ENCODE results near the gene SVOPL. TPM values are rescaled to one million over a fixed set of nuclear protein-coding genes. Genes with fewer than 3 reads are reported as not detected.

The SVOPL gene
- polyA plus RNA-seq, 1 of the 3 experiments (the other 2 are of a cell fraction) = not detected

DNA sequence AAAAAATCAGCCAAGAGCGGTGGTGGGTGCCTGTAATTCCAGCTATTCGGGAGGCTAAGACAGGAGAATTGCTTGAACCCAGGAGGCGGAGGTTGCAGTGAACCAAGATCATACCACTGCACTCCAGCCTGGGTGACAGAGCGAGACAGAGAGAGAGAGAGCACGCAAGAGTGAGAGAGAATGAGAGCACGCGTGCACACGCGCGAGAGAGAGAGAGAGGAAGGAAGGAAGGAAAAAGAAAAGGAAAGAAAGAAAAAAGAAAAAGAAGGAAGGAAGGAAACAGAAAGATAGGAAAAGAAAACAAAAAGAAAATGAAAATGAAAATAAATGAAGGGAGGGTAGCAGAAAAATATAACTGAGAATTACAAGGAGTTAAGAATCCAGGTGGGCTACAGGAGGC lies 82.7 kb downstream of the SVOPL start (continued):
- TF ChIP-seq, protein P1, sequence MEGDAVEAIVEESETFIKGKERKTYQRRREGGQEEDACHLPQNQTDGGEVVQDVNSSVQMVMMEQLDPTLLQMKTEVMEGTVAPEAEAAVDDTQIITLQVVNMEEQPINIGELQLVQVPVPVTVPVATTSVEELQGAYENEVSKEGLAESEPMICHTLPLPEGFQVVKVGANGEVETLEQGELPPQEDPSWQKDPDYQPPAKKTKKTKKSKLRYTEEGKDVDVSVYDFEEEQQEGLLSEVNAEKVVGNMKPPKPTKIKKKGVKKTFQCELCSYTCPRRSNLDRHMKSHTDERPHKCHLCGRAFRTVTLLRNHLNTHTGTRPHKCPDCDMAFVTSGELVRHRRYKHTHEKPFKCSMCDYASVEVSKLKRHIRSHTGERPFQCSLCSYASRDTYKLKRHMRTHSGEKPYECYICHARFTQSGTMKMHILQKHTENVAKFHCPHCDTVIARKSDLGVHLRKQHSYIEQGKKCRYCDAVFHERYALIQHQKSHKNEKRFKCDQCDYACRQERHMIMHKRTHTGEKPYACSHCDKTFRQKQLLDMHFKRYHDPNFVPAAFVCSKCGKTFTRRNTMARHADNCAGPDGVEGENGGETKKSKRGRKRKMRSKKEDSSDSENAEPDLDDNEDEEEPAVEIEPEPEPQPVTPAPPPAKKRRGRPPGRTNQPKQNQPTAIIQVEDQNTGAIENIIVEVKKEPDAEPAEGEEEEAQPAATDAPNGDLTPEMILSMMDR (IDR thresholded peaks at IDR 0.05) = no peak
- TF ChIP-seq, protein P2, sequence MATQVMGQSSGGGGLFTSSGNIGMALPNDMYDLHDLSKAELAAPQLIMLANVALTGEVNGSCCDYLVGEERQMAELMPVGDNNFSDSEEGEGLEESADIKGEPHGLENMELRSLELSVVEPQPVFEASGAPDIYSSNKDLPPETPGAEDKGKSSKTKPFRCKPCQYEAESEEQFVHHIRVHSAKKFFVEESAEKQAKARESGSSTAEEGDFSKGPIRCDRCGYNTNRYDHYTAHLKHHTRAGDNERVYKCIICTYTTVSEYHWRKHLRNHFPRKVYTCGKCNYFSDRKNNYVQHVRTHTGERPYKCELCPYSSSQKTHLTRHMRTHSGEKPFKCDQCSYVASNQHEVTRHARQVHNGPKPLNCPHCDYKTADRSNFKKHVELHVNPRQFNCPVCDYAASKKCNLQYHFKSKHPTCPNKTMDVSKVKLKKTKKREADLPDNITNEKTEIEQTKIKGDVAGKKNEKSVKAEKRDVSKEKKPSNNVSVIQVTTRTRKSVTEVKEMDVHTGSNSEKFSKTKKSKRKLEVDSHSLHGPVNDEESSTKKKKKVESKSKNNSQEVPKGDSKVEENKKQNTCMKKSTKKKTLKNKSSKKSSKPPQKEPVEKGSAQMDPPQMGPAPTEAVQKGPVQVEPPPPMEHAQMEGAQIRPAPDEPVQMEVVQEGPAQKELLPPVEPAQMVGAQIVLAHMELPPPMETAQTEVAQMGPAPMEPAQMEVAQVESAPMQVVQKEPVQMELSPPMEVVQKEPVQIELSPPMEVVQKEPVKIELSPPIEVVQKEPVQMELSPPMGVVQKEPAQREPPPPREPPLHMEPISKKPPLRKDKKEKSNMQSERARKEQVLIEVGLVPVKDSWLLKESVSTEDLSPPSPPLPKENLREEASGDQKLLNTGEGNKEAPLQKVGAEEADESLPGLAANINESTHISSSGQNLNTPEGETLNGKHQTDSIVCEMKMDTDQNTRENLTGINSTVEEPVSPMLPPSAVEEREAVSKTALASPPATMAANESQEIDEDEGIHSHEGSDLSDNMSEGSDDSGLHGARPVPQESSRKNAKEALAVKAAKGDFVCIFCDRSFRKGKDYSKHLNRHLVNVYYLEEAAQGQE (IDR thresholded peaks at IDR 0.05; ENCODE audit: low read depth, low read length) = no peak
- TF ChIP-seq NRF1 (IDR thresholded peaks at IDR 0.05; ENCODE audit: low read depth, low read length) = no peak

- H3K9me2 ChIP-seq = no peaks in the 10 kb centered on the region
- TF ChIP-seq JUND (IDR thresholded peaks at IDR 0.05) (no peak), SIN3A (IDR thresholded peaks at IDR 0.05; ENCODE audit: borderline replicate concordance, low read depth, low read length) (no peak), GABPA (IDR thresholded peaks at IDR 0.05; ENCODE audit: low read depth) (no peak), PBX3 (IDR thresholded peaks at IDR 0.05) (no peak)
- TF ChIP-seq, protein P3, sequence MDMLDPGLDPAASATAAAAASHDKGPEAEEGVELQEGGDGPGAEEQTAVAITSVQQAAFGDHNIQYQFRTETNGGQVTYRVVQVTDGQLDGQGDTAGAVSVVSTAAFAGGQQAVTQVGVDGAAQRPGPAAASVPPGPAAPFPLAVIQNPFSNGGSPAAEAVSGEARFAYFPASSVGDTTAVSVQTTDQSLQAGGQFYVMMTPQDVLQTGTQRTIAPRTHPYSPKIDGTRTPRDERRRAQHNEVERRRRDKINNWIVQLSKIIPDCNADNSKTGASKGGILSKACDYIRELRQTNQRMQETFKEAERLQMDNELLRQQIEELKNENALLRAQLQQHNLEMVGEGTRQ (IDR thresholded peaks at IDR 0.05; ENCODE audit: borderline replicate concordance, low read depth, low read length) = no peak
- TF ChIP-seq, protein P4, sequence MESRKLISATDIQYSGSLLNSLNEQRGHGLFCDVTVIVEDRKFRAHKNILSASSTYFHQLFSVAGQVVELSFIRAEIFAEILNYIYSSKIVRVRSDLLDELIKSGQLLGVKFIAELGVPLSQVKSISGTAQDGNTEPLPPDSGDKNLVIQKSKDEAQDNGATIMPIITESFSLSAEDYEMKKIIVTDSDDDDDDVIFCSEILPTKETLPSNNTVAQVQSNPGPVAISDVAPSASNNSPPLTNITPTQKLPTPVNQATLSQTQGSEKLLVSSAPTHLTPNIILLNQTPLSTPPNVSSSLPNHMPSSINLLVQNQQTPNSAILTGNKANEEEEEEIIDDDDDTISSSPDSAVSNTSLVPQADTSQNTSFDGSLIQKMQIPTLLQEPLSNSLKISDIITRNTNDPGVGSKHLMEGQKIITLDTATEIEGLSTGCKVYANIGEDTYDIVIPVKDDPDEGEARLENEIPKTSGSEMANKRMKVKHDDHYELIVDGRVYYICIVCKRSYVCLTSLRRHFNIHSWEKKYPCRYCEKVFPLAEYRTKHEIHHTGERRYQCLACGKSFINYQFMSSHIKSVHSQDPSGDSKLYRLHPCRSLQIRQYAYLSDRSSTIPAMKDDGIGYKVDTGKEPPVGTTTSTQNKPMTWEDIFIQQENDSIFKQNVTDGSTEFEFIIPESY (IDR thresholded peaks at IDR 0.05; ENCODE audit: borderline replicate concordance, low read depth) = no peak
- no peak overlapping the region for H3K27ac ChIP-seq (ENCODE audit: low read depth in 2 of 2, low read length in 1 of 2)
- H3K4me1 ChIP-seq (ENCODE audit: control insufficient read depth in 1 of 2, insufficient read depth in 2 of 2, low read depth in 1 of 2, low read length in 1 of 2) = no peaks in the 10 kb centered on the region
- H3K9me3 ChIP-seq = 0 out of 2 replicates have a peak, but pooled peaks cover 4% of the 10 kb centered on the region
- no peak for DNase-seq
- no peak overlapping the region for H3K9ac ChIP-seq
- CTCF ChIA-PET = no interaction called here
- no peak overlapping the region for H3K4me3 ChIP-seq (ENCODE audit: low read depth in 2 of 2, low read length in 1 of 2)
- no peaks in the 10 kb centered on the region for H3K79me2 ChIP-seq (ENCODE audit: insufficient read depth)
- POLR2A ChIA-PET = no interaction called here
- no peaks in the 10 kb centered on the region for H4K20me1 ChIP-seq (ENCODE audit: insufficient read depth)
- H3K4me2 ChIP-seq = no peak overlapping the region
- H3K36me3 ChIP-seq (replicated peaks in 1 of 2; ENCODE audit: control insufficient read depth in 1 of 2, insufficient read depth in 2 of 2, low read length in 1 of 2) = no peaks in the 10 kb centered on the region
- 85% methylated on average over 6 of the region's 6 CpGs for WGBS (ENCODE audit: low lambda C conversion rate)
- no peaks in the 10 kb centered on the region for H3F3A ChIP-seq (replicated peaks; ENCODE audit: insufficient read depth)
- H3K27me3 ChIP-seq (ENCODE audit: insufficient read depth) = no peaks in the 10 kb centered on the region
- H2AFZ ChIP-seq (ENCODE audit: low read depth) = no peak overlapping the region
These were observed 85.1 kb downstream of the SVOPL start for GRCh38 chr7:138616085-138616484.
